ENCODE data around the gene ERRFI1. TPM values are rescaled to one million over a fixed set of nuclear protein-coding genes. Genes with fewer than 3 reads are reported as not detected.

The ERRFI1 gene
- total and polyA plus RNA-seq, 10 of the 15 experiments (the other 5 are each of a cell fraction or from before 2014, with no cell fraction given): 0.90 to 6.5 (median 3.1) TPM

DNA sequence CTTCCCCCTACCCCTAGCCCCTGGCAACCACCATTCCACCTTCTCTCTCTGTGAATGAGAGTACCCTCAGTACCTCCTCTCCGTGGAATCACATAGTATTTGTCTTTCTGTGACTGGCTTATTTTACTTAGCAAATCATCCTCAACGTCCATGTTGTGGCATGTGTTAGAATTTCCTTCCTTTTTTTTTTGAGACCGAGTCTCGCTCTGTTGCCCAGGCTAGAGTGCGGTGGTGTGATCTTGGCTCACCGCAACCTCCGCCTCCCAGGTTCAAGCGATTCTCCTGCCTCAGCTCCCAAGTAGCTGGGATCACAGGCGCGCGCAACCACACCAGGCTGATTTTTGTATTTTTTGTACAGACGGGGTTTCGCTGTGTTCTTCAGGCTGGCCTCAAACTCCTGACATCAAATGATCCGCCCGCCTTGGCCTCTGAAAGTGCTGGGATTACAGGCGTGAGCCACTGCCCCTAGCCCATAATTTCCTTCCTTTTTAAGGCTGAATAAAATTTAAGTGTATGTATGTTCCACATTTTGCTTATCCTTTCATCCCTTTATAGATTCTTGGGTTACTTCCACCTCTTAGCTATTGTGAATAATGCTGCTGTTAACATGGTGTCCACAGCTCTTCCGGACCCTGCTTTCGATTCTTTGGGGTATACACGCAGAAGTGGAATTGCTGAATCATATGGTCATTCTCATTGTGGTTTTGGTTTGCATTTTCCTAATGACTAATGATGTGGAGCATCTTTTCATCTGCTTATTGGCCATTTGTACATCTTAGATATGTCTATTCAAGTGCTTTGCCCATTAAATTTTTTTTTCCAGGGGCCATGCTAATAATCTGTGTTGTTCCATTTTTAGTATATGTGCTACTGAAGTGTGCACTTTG is 32.3 kb downstream of the ERRFI1 start:
- H3K9me3 ChIP-seq (replicated peaks; ENCODE audit: control insufficient read depth, insufficient read depth, low read length): peaks cover 5% of the 10 kb centered on the region; the same call in 2 of the 3 replicates
- WGBS (ENCODE audit: insufficient coverage, insufficient replicate concordance, low lambda C conversion rate, missing lambda C conversion rate): under 1% methylated on average over 18 of the region's 19 CpGs
- peak overlapping the region; percentile 60 for H2AFZ ChIP-seq (ENCODE audit: control insufficient read depth, low read depth, low read length)
- POLR2A ChIA-PET: interaction anchor here (0.6 to 1.0 kb wide), 4 partner anchors 111 to 1250 kb away, joined by 3 to 5 read pairs (median 4); no protein-coding TSS in a partner anchor
- no peaks in the 10 kb centered on the region for H3K27me3 ChIP-seq (replicated peaks in 1 of 2; ENCODE audit: control insufficient read depth in 2 of 2, insufficient read depth in 2 of 2, low read length in 1 of 2)
- peak; percentile 97 for ATAC-seq
- peak overlapping the region; percentile 79 for H3K4me2 ChIP-seq (ENCODE audit: control insufficient read depth, insufficient read depth)
- H3K27ac ChIP-seq (ENCODE audit: control insufficient read depth, insufficient read depth): peak overlapping the region; percentile 87
- H4K20me1 ChIP-seq (ENCODE audit: control insufficient read depth, insufficient read depth): no peaks in the 10 kb centered on the region
- CTCF ChIA-PET: interaction anchor here (0.9 to 2.4 kb wide), 5 partner anchors 12 to 37 kb away, joined by 3 to 12 read pairs (median 7); no protein-coding TSS in a partner anchor
- RAD21 ChIA-PET (ENCODE audit: unreplicated experiment): interaction anchor here (1.2 kb wide), 1 partner anchor 142 kb away, joined by 4 read pairs; no protein-coding TSS in a partner anchor
- DNase-seq (ENCODE audit: low read depth, low spot score): peak; percentile 94
- peak overlapping the region; percentile 44 for H3K9ac ChIP-seq (ENCODE audit: control insufficient read depth, insufficient read depth, low read length)
- H3K36me3 ChIP-seq (ENCODE audit: control insufficient read depth in 2 of 2, insufficient read depth in 2 of 2, low read length in 1 of 2): peaks cover 0 to 2% of the 10 kb centered on the region in 2 experiments; a peak in 3 of 4 replicates
- in situ Hi-C loops (cut with MboI): no loop called here
- no TSS peak for BruUV-seq (replicated peaks)
- SMC1A ChIA-PET (ENCODE audit: uncharacterized antibody, unreplicated experiment): interaction anchor here (0.6 to 1.5 kb wide), 7 partner anchors 11 to 331 kb away, joined by 3 to 5 read pairs (median 3); no protein-coding TSS in a partner anchor
- peaks cover 19% of the 10 kb centered on the region for H3K4me1 ChIP-seq (ENCODE audit: control insufficient read depth, insufficient read depth, low read length)
- intact Hi-C loops (cut with micrococcal nuclease; ENCODE audit: unreplicated experiment): no loop called here
- peak; percentile 96 for FAIRE-seq
- H3K4me3 ChIP-seq: peak overlapping the region; percentile 30; the same call in 1 of the 2 replicates
- H3K79me2 ChIP-seq (ENCODE audit: control insufficient read depth, insufficient read depth, low read length): no peaks in the 10 kb centered on the region
- TF ChIP-seq EP300 (IDR thresholded peaks at IDR 0.05; ENCODE audit: borderline replicate concordance in 1 of 2, control insufficient read depth in 1 of 2, low read depth in 2 of 2, low read length in 2 of 2) (peak in 1 of 2 experiments; percentile 81; a peak in 1 of 4 replicates), IKZF1 (conservative IDR thresholded peaks at IDR 0.05) (peak; percentile 75), SP1 (IDR thresholded peaks at IDR 0.05; ENCODE audit: low read depth, low read length) (peak; percentile 20), IKZF2 (IDR thresholded peaks at IDR 0.05) (peak; percentile 82 to 92), FOXM1 (IDR thresholded peaks at IDR 0.05; ENCODE audit: low read depth, low read length) (peak; percentile 78), TBL1XR1 (IDR thresholded peaks at IDR 0.05; ENCODE audit: low read depth, low read length) (0 out of 2 replicates have a peak, but pooled peaks have one; percentile 20), MTA3 (IDR thresholded peaks at IDR 0.05; ENCODE audit: borderline replicate concordance, low read length) (peak; percentile 85), POU2F2 (IDR thresholded peaks at IDR 0.05; ENCODE audit: borderline replicate concordance, low read depth, low read length) (peak; percentile 82; the same call in 1 of the 3 replicates), KLF5 (IDR thresholded peaks at IDR 0.05; ENCODE audit: partially characterized antibody) (no peak), ZNF274 (IDR thresholded peaks at IDR 0.05; ENCODE audit: insufficient read depth, insufficient read length) (no peak), NFIC (IDR thresholded peaks at IDR 0.05; ENCODE audit: low read depth, low read length) (peak; percentile 90), SREBF1 (IDR thresholded peaks at IDR 0.05; ENCODE audit: low read length) (no peak), BACH1 (IDR thresholded peaks at IDR 0.05; ENCODE audit: borderline replicate concordance) (peak; percentile 84; the same call in 1 of the 2 replicates), PML (IDR thresholded peaks at IDR 0.05; ENCODE audit: low read length) (no peak)
- TF ChIP-seq, protein P1, sequence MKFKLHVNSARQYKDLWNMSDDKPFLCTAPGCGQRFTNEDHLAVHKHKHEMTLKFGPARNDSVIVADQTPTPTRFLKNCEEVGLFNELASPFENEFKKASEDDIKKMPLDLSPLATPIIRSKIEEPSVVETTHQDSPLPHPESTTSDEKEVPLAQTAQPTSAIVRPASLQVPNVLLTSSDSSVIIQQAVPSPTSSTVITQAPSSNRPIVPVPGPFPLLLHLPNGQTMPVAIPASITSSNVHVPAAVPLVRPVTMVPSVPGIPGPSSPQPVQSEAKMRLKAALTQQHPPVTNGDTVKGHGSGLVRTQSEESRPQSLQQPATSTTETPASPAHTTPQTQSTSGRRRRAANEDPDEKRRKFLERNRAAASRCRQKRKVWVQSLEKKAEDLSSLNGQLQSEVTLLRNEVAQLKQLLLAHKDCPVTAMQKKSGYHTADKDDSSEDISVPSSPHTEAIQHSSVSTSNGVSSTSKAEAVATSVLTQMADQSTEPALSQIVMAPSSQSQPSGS (IDR thresholded peaks at IDR 0.05; ENCODE audit: low read length): peak; percentile 76
- TF ChIP-seq, protein P2, sequence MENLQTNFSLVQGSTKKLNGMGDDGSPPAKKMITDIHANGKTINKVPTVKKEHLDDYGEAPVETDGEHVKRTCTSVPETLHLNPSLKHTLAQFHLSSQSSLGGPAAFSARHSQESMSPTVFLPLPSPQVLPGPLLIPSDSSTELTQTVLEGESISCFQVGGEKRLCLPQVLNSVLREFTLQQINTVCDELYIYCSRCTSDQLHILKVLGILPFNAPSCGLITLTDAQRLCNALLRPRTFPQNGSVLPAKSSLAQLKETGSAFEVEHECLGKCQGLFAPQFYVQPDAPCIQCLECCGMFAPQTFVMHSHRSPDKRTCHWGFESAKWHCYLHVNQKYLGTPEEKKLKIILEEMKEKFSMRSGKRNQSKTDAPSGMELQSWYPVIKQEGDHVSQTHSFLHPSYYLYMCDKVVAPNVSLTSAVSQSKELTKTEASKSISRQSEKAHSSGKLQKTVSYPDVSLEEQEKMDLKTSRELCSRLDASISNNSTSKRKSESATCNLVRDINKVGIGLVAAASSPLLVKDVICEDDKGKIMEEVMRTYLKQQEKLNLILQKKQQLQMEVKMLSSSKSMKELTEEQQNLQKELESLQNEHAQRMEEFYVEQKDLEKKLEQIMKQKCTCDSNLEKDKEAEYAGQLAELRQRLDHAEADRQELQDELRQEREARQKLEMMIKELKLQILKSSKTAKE (IDR thresholded peaks at IDR 0.05; ENCODE audit: low read depth, poor library complexity, severe bottlenecking): peak; percentile 57

Data from GM12878 (cell line).